Measurements from ENCODE around the gene CDC73.
"Not testable (repeated sequence)": the region's sequence is repeated elsewhere in the genome, so short reads cannot be mapped to it uniquely, and the experiment has no call there.

CDC73 gene

DNA sequence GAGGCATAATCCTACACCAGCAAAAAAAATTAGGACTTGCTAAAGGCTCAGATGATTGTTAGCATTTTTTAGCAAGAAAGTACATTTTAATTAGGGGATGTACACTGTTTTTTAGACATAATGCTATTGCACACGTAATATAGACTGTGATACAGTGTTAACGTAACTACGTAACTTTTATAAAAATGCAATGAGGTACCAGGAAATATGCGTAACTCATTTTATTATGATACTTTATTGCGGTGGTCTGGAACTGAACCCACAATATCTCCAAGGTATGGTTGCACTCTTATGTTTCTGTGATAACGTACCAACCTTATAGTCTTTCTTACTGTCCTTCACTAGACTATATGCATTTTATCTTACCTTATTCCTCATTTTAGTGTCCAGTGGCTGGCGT lies 127.4 kb downstream of the CDC73 start:
- no peak for DNase-seq (ENCODE audit: low read depth, low spot score)
- WGBS (ENCODE audit: insufficient coverage, insufficient read length) = no CpG with 5 or more reads among the region's 7 CpGs
- Histone ChIP-seq H3K9me3 (ENCODE audit: control insufficient read depth, insufficient read depth, low read length) (no peaks in the 10 kb centered on the region), H3K27ac (ENCODE audit: low read length) (no peak overlapping the region), H3K36me3 (ENCODE audit: control insufficient read depth, insufficient read depth, low read length) (no peaks in the 10 kb centered on the region; the same call in 1 of the 2 replicates), H3K27me3 (ENCODE audit: control insufficient read depth, insufficient read depth, low read length) (no peaks in the 10 kb centered on the region), H3K4me3 (ENCODE audit: low read length) (no peak overlapping the region), H3K4me1 (ENCODE audit: control insufficient read depth, insufficient read depth, low read length) (no peaks in the 10 kb centered on the region)

DNA sequence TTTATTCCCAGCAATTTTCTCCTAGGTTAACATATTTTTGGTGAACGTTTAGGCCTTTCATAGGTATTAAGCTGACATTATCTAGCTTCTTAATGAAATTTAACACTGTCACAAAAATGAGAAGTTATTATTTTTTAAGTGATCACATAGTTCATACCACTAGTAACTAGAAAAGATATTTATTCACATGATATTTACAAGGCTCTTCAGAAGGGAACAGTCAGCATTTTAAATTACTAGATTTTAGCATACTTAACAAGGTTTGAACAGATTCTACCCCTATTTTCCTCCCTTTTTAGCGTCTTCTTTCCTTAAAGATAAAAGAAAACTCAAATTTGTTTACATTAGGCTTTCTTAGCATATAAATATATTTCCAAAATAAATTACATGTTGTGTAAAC lies 130.1 kb downstream of the CDC73 start:
- WGBS (ENCODE audit: insufficient coverage, insufficient read length) = no CpG with 5 or more reads among the region's 2 CpGs
- Histone ChIP-seq H3K9me3 (ENCODE audit: control insufficient read depth, insufficient read depth, low read length) (no peaks in the 10 kb centered on the region), H3K27me3 (ENCODE audit: control insufficient read depth, insufficient read depth, low read length) (no peaks in the 10 kb centered on the region), H3K4me3 (ENCODE audit: low read length) (no peak overlapping the region), H3K27ac (ENCODE audit: low read length) (no peak overlapping the region), H3K4me1 (ENCODE audit: control insufficient read depth, insufficient read depth, low read length) (no peaks in the 10 kb centered on the region), H3K36me3 (ENCODE audit: control insufficient read depth, insufficient read depth, low read length) (no peaks in the 10 kb centered on the region; the same call in 1 of the 2 replicates)
- DNase-seq (ENCODE audit: low read depth, low spot score) = no peak

DNA sequence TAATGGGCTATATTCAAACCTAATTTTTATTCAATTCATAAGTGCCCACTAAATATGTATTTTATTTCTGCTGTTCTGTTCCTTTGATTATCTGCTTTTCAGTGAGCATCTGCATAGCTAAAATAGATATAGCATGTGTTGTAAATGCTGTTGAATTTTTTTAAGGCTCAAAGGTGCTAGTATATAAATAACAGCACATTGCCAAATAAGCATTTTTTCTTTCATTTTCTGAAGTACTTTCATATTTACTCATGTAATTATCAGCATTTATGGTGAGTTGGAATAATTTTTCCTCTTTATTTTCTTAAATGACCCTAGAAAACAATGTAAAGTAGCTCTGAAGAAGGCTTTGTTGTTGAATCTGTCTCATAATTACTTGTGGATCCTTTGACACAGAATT lies 134.2 kb downstream of the CDC73 start:
- no peaks in the 10 kb centered on the region; the same call in 1 of the 2 replicates for H3K9me3 ChIP-seq (ENCODE audit: control insufficient read depth, insufficient read depth, low read length)
- H3K36me3 ChIP-seq (ENCODE audit: control insufficient read depth, insufficient read depth, low read length) = no peaks in the 10 kb centered on the region
- no peak for DNase-seq (ENCODE audit: low read depth, low spot score)

DNA sequence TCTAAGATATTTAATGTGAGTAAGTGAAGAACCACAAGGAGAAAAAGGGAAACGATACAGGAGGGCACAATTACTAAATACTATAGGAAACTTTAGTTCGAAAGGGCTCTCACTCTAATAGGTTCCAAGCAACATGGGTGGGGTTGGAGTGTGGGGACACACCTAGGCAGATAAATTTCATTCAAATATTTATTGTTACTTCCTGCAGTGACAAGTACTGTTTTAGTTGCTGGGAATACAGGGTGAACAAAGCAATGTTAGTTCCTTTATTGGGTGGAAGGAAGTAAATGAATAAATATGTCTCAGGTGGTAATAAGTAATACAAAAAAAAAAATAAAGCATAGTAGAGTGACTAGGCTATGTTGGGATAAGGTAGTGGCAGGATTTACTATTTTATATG lies 137.8 kb downstream of the CDC73 start:
- Histone ChIP-seq H3K4me3 (ENCODE audit: low read length) (no peak overlapping the region), H3K36me3 (ENCODE audit: control insufficient read depth, insufficient read depth, low read length) (no peaks in the 10 kb centered on the region), H3K4me1 (ENCODE audit: control insufficient read depth, insufficient read depth, low read length) (no peaks in the 10 kb centered on the region), H3K27me3 (ENCODE audit: control insufficient read depth, insufficient read depth, low read length) (no peaks in the 10 kb centered on the region), H3K27ac (ENCODE audit: low read length) (no peak overlapping the region), H3K9me3 (ENCODE audit: control insufficient read depth, insufficient read depth, low read length) (no peaks in the 10 kb centered on the region; the same call in 1 of the 2 replicates)
- no peak for DNase-seq (ENCODE audit: low read depth, low spot score)
- no CpG with 5 or more reads among the region's 2 CpGs for WGBS (ENCODE audit: insufficient coverage, insufficient read length)

More for the DNA sequence above, 134.2 kb downstream of the CDC73 start:
- Histone ChIP-seq H3K4me3 (ENCODE audit: low read length) (no peak overlapping the region), H3K27me3 (ENCODE audit: control insufficient read depth, insufficient read depth, low read length) (no peaks in the 10 kb centered on the region), H3K4me1 (ENCODE audit: control insufficient read depth, insufficient read depth, low read length) (no peaks in the 10 kb centered on the region), H3K27ac (ENCODE audit: low read length) (no peak overlapping the region)

DNA sequence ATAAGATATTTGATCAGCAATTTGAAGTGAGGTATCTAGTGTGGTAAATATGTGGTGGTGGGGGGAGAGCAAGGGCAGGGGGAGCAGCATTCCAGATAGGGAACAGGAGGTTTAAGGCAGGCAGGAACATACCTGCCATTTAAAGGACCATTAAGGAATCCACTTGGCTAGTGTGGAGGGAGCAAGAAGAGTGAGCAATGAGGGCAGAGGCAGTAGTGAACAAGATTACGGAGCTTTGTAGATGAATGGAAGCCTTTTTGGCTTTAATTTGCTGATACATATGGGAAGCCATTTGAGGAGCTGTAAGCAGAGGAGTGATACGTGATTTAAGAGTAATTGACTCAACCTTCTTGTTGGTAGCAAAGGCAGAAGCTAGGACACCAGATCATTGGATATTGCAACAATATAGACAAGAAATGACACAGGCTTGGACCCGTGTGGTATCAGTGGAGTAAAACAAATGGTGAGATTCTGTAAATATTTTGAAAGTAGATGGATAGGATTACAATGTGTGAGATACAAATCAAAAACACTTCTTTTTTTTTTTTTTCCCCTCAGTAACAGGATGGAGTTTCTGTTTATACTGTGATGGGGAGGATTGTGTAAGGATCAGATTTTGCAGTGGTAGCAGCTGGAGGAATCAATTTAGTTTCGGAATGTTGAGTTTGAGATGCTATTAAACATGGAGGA lies 138.4 kb downstream of the CDC73 start:
- H3K27ac ChIP-seq (ENCODE audit: low read length) = no peak overlapping the region
- DNase-seq (ENCODE audit: low read depth, low spot score) = no peak

DNA sequence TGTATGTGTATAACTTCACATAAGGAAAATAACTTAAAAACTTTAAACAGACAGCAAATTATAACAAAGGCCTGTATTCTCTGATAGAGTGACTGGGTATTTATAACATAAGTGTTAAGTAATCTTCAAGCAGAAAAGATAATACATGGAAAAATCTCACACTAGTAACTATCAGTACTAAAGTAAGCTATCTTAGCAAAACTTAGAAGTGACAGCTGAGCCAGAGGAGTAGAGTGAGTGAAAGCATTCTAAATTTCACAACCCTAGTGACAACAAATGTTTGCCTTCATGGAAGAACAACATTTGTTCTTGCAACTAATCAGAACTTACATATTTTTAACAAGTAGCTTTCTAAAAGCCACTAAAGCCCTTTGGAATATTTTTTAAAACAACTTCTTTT lies 139.1 kb downstream of the CDC73 start:
- no peak for DNase-seq (ENCODE audit: low read depth, low spot score)
- no peak overlapping the region for H3K4me3 ChIP-seq (ENCODE audit: low read length)
- H3K36me3 ChIP-seq (ENCODE audit: control insufficient read depth, insufficient read depth, low read length) = no peaks in the 10 kb centered on the region
- H3K27ac ChIP-seq (ENCODE audit: low read length) = no peak overlapping the region
- H3K9me3 ChIP-seq (ENCODE audit: control insufficient read depth, insufficient read depth, low read length) = no peaks in the 10 kb centered on the region; the same call in 1 of the 2 replicates
- H3K4me1 ChIP-seq (ENCODE audit: control insufficient read depth, insufficient read depth, low read length) = no peaks in the 10 kb centered on the region
- H3K27me3 ChIP-seq (ENCODE audit: control insufficient read depth, insufficient read depth, low read length) = no peaks in the 10 kb centered on the region

More for the DNA sequence above, 138.4 kb downstream of the CDC73 start:
- H3K27me3 ChIP-seq (ENCODE audit: control insufficient read depth, insufficient read depth, low read length) = no peaks in the 10 kb centered on the region
- no peaks in the 10 kb centered on the region; the same call in 1 of the 2 replicates for H3K9me3 ChIP-seq (ENCODE audit: control insufficient read depth, insufficient read depth, low read length)
- no peaks in the 10 kb centered on the region for H3K36me3 ChIP-seq (ENCODE audit: control insufficient read depth, insufficient read depth, low read length)
- H3K4me1 ChIP-seq (ENCODE audit: control insufficient read depth, insufficient read depth, low read length) = no peaks in the 10 kb centered on the region
- no peak overlapping the region for H3K4me3 ChIP-seq (ENCODE audit: low read length)
- WGBS (ENCODE audit: insufficient coverage, insufficient read length) = 100% methylated on average over 1 of the region's 4 CpGs

DNA sequence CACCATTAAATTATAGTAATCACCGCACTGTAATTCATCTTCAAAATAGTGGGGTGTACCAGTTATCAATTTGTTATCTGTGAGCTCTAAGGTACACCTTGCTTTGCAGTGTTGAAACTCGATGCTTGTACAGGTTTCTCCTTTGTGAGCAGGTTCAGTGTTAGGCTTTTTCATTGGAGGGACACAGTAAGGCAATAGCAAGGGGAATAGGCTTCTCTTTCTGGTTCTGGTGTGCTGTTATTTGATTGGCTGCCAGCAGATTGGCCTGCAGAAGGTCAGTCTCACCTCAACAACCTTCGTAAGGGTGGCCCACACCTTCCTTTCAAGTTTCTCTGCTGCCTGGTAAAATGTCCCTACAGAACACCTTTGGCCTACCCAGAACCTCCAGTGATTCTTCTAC lies 140.8 kb downstream of the CDC73 start:
- DNase-seq (ENCODE audit: low read depth, low spot score) = no peak
- WGBS (ENCODE audit: insufficient coverage, insufficient read length) = no CpG with 5 or more reads among the region's 3 CpGs

DNA sequence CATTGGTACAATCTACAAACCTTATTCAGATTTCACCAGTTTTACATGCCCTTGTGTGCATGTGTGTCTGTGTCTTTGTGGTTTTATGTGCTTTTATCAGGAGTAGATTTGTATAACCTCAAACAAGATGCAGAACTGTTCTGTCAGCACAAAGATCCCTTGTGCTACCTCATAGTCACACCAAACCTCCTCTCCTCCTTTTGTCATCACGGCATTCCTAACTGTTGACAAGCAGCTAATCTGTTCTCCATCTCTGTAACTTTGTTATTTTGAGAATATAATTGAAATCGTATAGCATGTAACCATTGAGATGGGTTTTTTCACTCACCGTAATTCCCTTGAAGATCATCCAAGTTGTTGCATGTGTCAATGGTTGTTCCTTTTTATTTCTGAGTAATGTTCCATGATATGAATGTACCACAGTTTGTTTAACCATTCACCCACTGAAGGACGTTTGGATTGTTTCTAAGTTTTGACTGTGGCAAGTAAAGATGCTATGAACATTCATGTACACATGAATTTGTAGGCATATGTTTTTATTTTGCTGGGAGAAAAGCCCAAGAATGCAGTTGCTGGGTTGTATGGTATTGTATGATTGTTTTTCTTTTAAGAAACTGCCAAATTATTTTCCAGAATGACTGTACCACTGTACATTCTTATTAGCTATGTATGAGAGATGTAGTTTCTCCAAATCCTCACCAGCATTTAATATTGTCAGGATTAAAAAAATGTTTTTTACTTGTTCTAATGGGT lies 142.7 kb downstream of the CDC73 start:
- Histone ChIP-seq H3K27ac (ENCODE audit: low read length) (no peak overlapping the region), H3K27me3 (ENCODE audit: control insufficient read depth, insufficient read depth, low read length) (no peaks in the 10 kb centered on the region), H3K36me3 (ENCODE audit: control insufficient read depth, insufficient read depth, low read length) (no peaks in the 10 kb centered on the region), H3K4me3 (ENCODE audit: low read length) (no peak overlapping the region), H3K9me3 (ENCODE audit: control insufficient read depth, insufficient read depth, low read length) (no peaks in the 10 kb centered on the region), H3K4me1 (ENCODE audit: control insufficient read depth, insufficient read depth, low read length) (no peaks in the 10 kb centered on the region)
- no CpG with 5 or more reads among the region's 4 CpGs for WGBS (ENCODE audit: insufficient coverage, insufficient read length)
- no peak for DNase-seq (ENCODE audit: low read depth, low spot score)

More for the DNA sequence above, 140.8 kb downstream of the CDC73 start:
- Histone ChIP-seq H3K4me1 (ENCODE audit: control insufficient read depth, insufficient read depth, low read length) (no peaks in the 10 kb centered on the region), H3K27ac (ENCODE audit: low read length) (no peak overlapping the region), H3K27me3 (ENCODE audit: control insufficient read depth, insufficient read depth, low read length) (no peaks in the 10 kb centered on the region), H3K9me3 (ENCODE audit: control insufficient read depth, insufficient read depth, low read length) (no peaks in the 10 kb centered on the region; the same call in 1 of the 2 replicates), H3K36me3 (ENCODE audit: control insufficient read depth, insufficient read depth, low read length) (no peaks in the 10 kb centered on the region), H3K4me3 (ENCODE audit: low read length) (no peak overlapping the region)

DNA sequence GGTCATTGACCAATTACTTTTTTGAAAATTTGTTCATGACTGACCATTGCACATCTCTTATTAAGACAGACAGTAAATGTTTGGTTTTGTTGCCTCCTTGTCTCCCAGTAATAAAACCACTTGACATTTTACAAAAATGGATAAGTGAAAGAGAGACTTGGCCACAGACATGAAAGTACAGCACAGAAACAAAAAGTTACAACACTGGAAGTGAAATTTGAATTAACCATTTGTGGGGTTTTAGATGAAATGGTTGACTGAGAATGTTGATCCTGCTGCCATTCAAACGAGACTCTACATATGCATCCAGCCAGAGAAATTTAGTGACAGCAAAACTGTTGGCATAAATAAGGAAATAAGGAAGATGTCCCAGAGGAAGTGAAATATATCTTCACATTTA lies 143.9 kb downstream of the CDC73 start:
- Histone ChIP-seq H3K27ac (ENCODE audit: low read length) (no peak overlapping the region), H3K9me3 (ENCODE audit: control insufficient read depth, insufficient read depth, low read length) (no peaks in the 10 kb centered on the region), H3K4me3 (ENCODE audit: low read length) (no peak overlapping the region), H3K27me3 (ENCODE audit: control insufficient read depth, insufficient read depth, low read length) (no peaks in the 10 kb centered on the region), H3K36me3 (ENCODE audit: control insufficient read depth, insufficient read depth, low read length) (no peaks in the 10 kb centered on the region), H3K4me1 (ENCODE audit: control insufficient read depth, insufficient read depth, low read length) (no peaks in the 10 kb centered on the region)
- WGBS (ENCODE audit: insufficient coverage, insufficient read length) = no CpG with 5 or more reads among the region's 1 CpG
- DNase-seq (ENCODE audit: low read depth, low spot score) = no peak

DNA sequence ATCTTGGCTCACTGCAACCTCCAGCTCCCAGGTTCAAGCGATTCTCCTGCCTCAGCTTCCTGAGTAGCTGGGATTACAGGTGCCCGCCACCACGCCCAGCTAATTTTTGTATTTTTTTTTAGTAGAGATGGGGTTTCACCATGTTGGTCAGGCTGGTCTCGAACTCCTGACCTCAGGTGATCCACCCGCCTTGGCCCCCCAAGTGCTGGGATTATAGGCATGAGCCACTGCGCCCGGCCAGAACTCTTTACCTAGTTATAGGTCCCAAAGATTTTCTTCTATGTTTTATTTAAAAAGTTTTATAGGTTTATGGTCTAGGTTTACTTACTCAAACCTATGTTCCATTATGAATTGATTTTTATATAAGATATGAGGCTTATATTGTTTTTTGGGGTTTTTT lies 145.0 kb downstream of the CDC73 start:
- H3K36me3 ChIP-seq (ENCODE audit: control insufficient read depth, insufficient read depth, low read length); DNase-seq (ENCODE audit: low read depth, low spot score); H3K4me3 ChIP-seq (ENCODE audit: low read length); H3K27me3 ChIP-seq (ENCODE audit: control insufficient read depth, insufficient read depth, low read length); H3K4me1 ChIP-seq (ENCODE audit: control insufficient read depth, insufficient read depth, low read length); H3K27ac ChIP-seq (ENCODE audit: low read length); H3K9me3 ChIP-seq (ENCODE audit: control insufficient read depth, insufficient read depth, low read length): not testable (repeated sequence)
- WGBS (ENCODE audit: insufficient coverage, insufficient read length) = no CpG with 5 or more reads among the region's 7 CpGs

DNA sequence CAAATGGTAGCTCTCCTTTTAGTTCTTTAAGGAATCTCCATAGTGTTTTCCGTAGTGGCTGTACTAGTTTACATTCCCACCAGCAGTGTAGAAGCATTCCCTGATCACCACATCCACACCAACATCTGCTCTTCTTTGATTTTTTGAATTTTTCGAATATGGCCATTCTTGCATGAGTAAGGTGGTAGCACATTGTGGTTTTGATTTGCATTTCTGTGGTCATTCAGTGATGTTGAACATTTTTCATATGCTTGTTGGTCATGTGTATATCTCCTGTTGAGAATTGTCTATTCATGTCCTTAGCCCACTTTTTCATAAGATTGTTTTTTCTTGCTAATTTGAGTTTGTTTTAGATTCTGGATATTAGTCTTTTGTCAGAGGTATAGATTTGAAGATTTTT lies 149.2 kb downstream of the CDC73 start:
- Histone ChIP-seq H3K4me3 (ENCODE audit: low read length) (no peak overlapping the region), H3K36me3 (ENCODE audit: control insufficient read depth, insufficient read depth, low read length) (no peaks in the 10 kb centered on the region), H3K27ac (ENCODE audit: low read length) (no peak overlapping the region), H3K9me3 (ENCODE audit: control insufficient read depth, insufficient read depth, low read length) (no peaks in the 10 kb centered on the region), H3K27me3 (ENCODE audit: control insufficient read depth, insufficient read depth, low read length) (no peaks in the 10 kb centered on the region), H3K4me1 (ENCODE audit: control insufficient read depth, insufficient read depth, low read length) (no peaks in the 10 kb centered on the region; the same call in 1 of the 2 replicates)
- no CpG with 5 or more reads among the region's 2 CpGs for WGBS (ENCODE audit: insufficient coverage, insufficient read length)
- no peak for DNase-seq (ENCODE audit: low read depth, low spot score)
